ENCODE data around the gene POLA2. TPM values are rescaled to one million over a fixed set of nuclear protein-coding genes. Genes with fewer than 3 reads are reported as not detected.
"Not testable (repeated sequence)": the region's sequence is repeated elsewhere in the genome, so short reads cannot be mapped to it uniquely, and the experiment has no call there.

POLA2 gene
- total RNA-seq, 1 experiment from 2014 or later = 37.7 TPM

DNA sequence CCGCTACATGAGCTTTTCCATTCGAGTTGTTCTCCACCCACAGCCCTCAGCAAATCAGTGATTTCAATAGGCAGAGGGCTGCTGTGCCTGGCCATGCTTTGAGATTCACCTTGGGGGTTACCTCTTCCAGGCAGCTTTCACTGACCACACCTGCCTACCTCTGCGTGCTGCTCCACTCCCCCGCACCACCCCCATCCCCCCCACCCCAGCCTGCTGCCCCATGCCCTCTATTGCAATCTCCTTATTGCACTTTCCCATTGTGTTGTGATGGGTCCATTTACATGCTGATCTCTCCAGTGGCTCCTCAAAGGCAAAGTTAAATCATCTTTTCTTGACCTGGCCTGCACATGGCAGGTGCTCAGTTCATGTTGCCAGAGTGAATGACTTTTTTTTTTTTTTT is 18.0 kb upstream of the POLA2 start:
- DNase-seq = peak; percentile 67
- no CpG with 5 or more reads among the region's 4 CpGs for WGBS (ENCODE audit: extremely low coverage, insufficient read length, low lambda C conversion rate)

DNA sequence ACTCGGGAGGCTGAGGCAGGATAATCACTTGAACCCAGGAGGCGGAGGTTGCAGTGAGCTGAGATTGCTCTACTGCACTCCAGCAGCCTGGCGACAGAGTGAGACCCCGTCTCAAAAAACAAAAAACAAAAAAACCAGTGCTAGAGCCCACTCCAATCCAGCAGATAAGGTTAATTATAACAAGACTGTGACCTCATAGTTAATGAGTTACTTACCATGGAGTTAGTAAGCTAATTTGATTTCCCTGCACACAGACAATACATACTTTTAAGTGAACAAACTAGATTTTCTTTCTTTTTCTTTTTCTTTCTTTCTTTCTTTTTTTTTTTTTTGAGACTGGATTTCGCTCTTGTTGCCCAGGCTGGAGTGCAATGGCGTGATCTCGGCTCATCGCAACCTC is 16.7 kb upstream of the POLA2 start:
- H3K27ac ChIP-seq (ENCODE audit: insufficient read length, low read depth, low read length); H3K23me2 ChIP-seq (ENCODE audit: insufficient read length, low read depth, low read length, poor library complexity, severe bottlenecking); DNase-seq; H4K91ac ChIP-seq (ENCODE audit: insufficient read length, low read depth, low read length); H3K23ac ChIP-seq (ENCODE audit: insufficient read length, low read depth, low read length); H3T11ph ChIP-seq (ENCODE audit: low read length); H3K4me3 Mint-ChIP-seq; H2AK5ac ChIP-seq (ENCODE audit: insufficient read length, low read length); H2BK12ac ChIP-seq (ENCODE audit: insufficient read length, low read depth, low read length); H3K9ac ChIP-seq (ENCODE audit: extremely low read depth, insufficient read length, low read length); H3K9me3 Mint-ChIP-seq; H3K4ac ChIP-seq (ENCODE audit: low read depth, low read length); H4K5ac ChIP-seq (ENCODE audit: insufficient read length, low read depth, low read length); H4K8ac ChIP-seq (replicated peaks; ENCODE audit: insufficient read length, low read depth, low read length); H2AFZ ChIP-seq (ENCODE audit: low read length); H3K27ac Mint-ChIP-seq; H3K14ac ChIP-seq (ENCODE audit: insufficient read depth, low read length); H3K79me2 ChIP-seq (ENCODE audit: insufficient read depth, low read length); H3K4me2 ChIP-seq (ENCODE audit: insufficient read depth, insufficient read length, low read length); H2BK120ac ChIP-seq (ENCODE audit: low read depth, low read length, poor library complexity, severe bottlenecking); H3K56ac ChIP-seq (ENCODE audit: insufficient read length, low read depth, low read length); H3K4me1 ChIP-seq (ENCODE audit: insufficient read depth, low read length); H2BK5ac ChIP-seq (ENCODE audit: insufficient read length, low read length); H3K18ac ChIP-seq (ENCODE audit: insufficient read length, low read depth, low read length); H3K27me3 Mint-ChIP-seq (ENCODE audit: low read depth); H4K20me1 ChIP-seq (ENCODE audit: control insufficient read depth, insufficient read depth, insufficient read length); H3K9me3 ChIP-seq (ENCODE audit: control insufficient read depth, low read depth, low read length); H2BK20ac ChIP-seq (ENCODE audit: low read depth, low read length, poor library complexity, severe bottlenecking); H2BK15ac ChIP-seq (ENCODE audit: low read depth, low read length); H3K27me3 ChIP-seq (ENCODE audit: insufficient read depth, low read length); H3K79me1 ChIP-seq (ENCODE audit: insufficient read depth, low read depth, low read length, poor library complexity, severe bottlenecking): not testable (repeated sequence)
- peaks cover 7 to 11% (median 8%) of the 10 kb centered on the region in 3 experiments; a peak in 5 of 7 replicates for H3K36me3 Mint-ChIP-seq (ENCODE audit: insufficient read depth in 1 of 3, low read depth in 3 of 3)
- peaks cover 23 to 25% of the 10 kb centered on the region in 2 experiments for H3K4me1 Mint-ChIP-seq
- WGBS (ENCODE audit: extremely low coverage, insufficient read length, low lambda C conversion rate) = no CpG with 5 or more reads among the region's 8 CpGs

More for the DNA sequence above, 18.0 kb upstream of the POLA2 start:
- H2AK5ac ChIP-seq (ENCODE audit: insufficient read length, low read length) = no peak overlapping the region
- no peaks in the 10 kb centered on the region for H4K20me1 ChIP-seq (ENCODE audit: control insufficient read depth, insufficient read depth, insufficient read length)
- Mint-ChIP-seq H3K36me3 (ENCODE audit: insufficient read depth in 1 of 3, low read depth in 3 of 3) (peaks cover 8 to 11% (median 9%) of the 10 kb centered on the region in 3 experiments; a peak in 6 of 7 replicates), H3K9me3 (peaks cover 0 to 10% of the 10 kb centered on the region in 2 experiments; a peak in 4 of 5 replicates), H3K4me1 (peaks cover 23 to 25% of the 10 kb centered on the region in 2 experiments), H3K4me3 (no peak overlapping the region), H3K27ac (peak overlapping the region; percentile 36 to 89 (median 86); a peak in 4 of 7 replicates), H3K27me3 (ENCODE audit: low read depth) (no peaks in the 10 kb centered on the region; the same call in 1 of the 2 replicates)
- no peak overlapping the region for H2AFZ ChIP-seq (ENCODE audit: low read length)
- no peak overlapping the region for H3K14ac ChIP-seq (ENCODE audit: insufficient read depth, low read length)
- H3K9me3 ChIP-seq (ENCODE audit: control insufficient read depth, low read depth, low read length) = no peaks in the 10 kb centered on the region
- no peaks in the 10 kb centered on the region for H3K27me3 ChIP-seq (ENCODE audit: insufficient read depth, low read length)
- no peak overlapping the region for H2BK5ac ChIP-seq (ENCODE audit: insufficient read length, low read length)
- H3K4ac ChIP-seq (ENCODE audit: low read depth, low read length) = no peak overlapping the region
- H3K23ac ChIP-seq (ENCODE audit: insufficient read length, low read depth, low read length) = no peak overlapping the region
- no peak overlapping the region for H3K27ac ChIP-seq (ENCODE audit: insufficient read length, low read depth, low read length)
- H2BK20ac ChIP-seq (ENCODE audit: low read depth, low read length, poor library complexity, severe bottlenecking) = no peak overlapping the region
- no peak overlapping the region for H3K4me2 ChIP-seq (ENCODE audit: insufficient read depth, insufficient read length, low read length)
- no peak overlapping the region for H4K91ac ChIP-seq (ENCODE audit: insufficient read length, low read depth, low read length)
- no peak overlapping the region for H2BK15ac ChIP-seq (ENCODE audit: low read depth, low read length)
- H4K5ac ChIP-seq (ENCODE audit: insufficient read length, low read depth, low read length) = no peak overlapping the region
- H3T11ph ChIP-seq (ENCODE audit: low read length) = no peak overlapping the region
- H3K79me1 ChIP-seq (ENCODE audit: insufficient read depth, low read depth, low read length, poor library complexity, severe bottlenecking) = no peaks in the 10 kb centered on the region
- H3K79me2 ChIP-seq (ENCODE audit: insufficient read depth, low read length) = no peaks in the 10 kb centered on the region
- no peak overlapping the region for H2BK12ac ChIP-seq (ENCODE audit: insufficient read length, low read depth, low read length)
- no peak overlapping the region for H3K18ac ChIP-seq (ENCODE audit: insufficient read length, low read depth, low read length)
- H3K56ac ChIP-seq (ENCODE audit: insufficient read length, low read depth, low read length) = no peak overlapping the region
- H4K8ac ChIP-seq (replicated peaks; ENCODE audit: insufficient read length, low read depth, low read length) = no peak overlapping the region
- H3K23me2 ChIP-seq (ENCODE audit: insufficient read length, low read depth, low read length, poor library complexity, severe bottlenecking) = no peaks in the 10 kb centered on the region
- peaks cover 5% of the 10 kb centered on the region for H3K4me1 ChIP-seq (ENCODE audit: insufficient read depth, low read length)
- H3K9ac ChIP-seq (ENCODE audit: extremely low read depth, insufficient read length, low read length) = no peak overlapping the region
- H2BK120ac ChIP-seq (ENCODE audit: low read depth, low read length, poor library complexity, severe bottlenecking) = no peak overlapping the region
- TF ChIP-seq, protein P1, sequence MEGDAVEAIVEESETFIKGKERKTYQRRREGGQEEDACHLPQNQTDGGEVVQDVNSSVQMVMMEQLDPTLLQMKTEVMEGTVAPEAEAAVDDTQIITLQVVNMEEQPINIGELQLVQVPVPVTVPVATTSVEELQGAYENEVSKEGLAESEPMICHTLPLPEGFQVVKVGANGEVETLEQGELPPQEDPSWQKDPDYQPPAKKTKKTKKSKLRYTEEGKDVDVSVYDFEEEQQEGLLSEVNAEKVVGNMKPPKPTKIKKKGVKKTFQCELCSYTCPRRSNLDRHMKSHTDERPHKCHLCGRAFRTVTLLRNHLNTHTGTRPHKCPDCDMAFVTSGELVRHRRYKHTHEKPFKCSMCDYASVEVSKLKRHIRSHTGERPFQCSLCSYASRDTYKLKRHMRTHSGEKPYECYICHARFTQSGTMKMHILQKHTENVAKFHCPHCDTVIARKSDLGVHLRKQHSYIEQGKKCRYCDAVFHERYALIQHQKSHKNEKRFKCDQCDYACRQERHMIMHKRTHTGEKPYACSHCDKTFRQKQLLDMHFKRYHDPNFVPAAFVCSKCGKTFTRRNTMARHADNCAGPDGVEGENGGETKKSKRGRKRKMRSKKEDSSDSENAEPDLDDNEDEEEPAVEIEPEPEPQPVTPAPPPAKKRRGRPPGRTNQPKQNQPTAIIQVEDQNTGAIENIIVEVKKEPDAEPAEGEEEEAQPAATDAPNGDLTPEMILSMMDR (conservative IDR thresholded peaks at IDR 0.05) = no peak

Measured in H9 (cell line).